ENCODE data around the gene ARHGEF11. TPM values are rescaled to one million over a fixed set of nuclear protein-coding genes. Genes with fewer than 3 reads are reported as not detected.

The ARHGEF11 gene
- total RNA-seq, 1 experiment from 2014 or later: 41.1 TPM

- Histone ChIP-seq H3K4ac (ENCODE audit: low read depth, low read length) (no peak overlapping the region), H4K5ac (ENCODE audit: insufficient read length, low read depth, low read length) (no peak overlapping the region), H3K23me2 (ENCODE audit: insufficient read length, low read depth, low read length, poor library complexity, severe bottlenecking) (no peaks in the 10 kb centered on the region), H3K14ac (ENCODE audit: insufficient read depth, low read length) (no peak overlapping the region), H4K8ac (replicated peaks; ENCODE audit: insufficient read length, low read depth, low read length) (no peak overlapping the region), H3K4me1 (ENCODE audit: insufficient read depth, low read length) (no peaks in the 10 kb centered on the region), H3K9me3 (ENCODE audit: control insufficient read depth, low read depth, low read length) (no peaks in the 10 kb centered on the region), H2AFZ (ENCODE audit: low read length) (no peak overlapping the region), H3K27me3 (ENCODE audit: insufficient read depth, low read length) (no peaks in the 10 kb centered on the region), H2BK12ac (ENCODE audit: insufficient read length, low read depth, low read length) (no peak overlapping the region), H3K23ac (ENCODE audit: insufficient read length, low read depth, low read length) (no peak overlapping the region), H3K79me2 (ENCODE audit: insufficient read depth, low read length) (no peaks in the 10 kb centered on the region), H2AK5ac (ENCODE audit: insufficient read length, low read length) (no peak overlapping the region), H3K79me1 (ENCODE audit: insufficient read depth, low read depth, low read length, poor library complexity, severe bottlenecking) (no peaks in the 10 kb centered on the region), H3K18ac (ENCODE audit: insufficient read length, low read depth, low read length) (no peak overlapping the region), H2BK5ac (ENCODE audit: insufficient read length, low read length) (no peak overlapping the region), H3K27ac (ENCODE audit: insufficient read length, low read depth, low read length) (no peak overlapping the region), H3K56ac (ENCODE audit: insufficient read length, low read depth, low read length) (no peak overlapping the region), H3K9ac (ENCODE audit: extremely low read depth, insufficient read length, low read length) (no peak overlapping the region), H2BK120ac (ENCODE audit: low read depth, low read length, poor library complexity, severe bottlenecking) (no peak overlapping the region), H4K91ac (ENCODE audit: insufficient read length, low read depth, low read length) (no peak overlapping the region), H2BK15ac (ENCODE audit: low read depth, low read length) (no peak overlapping the region), H3T11ph (ENCODE audit: low read length) (no peak overlapping the region), H3K4me2 (ENCODE audit: insufficient read depth, insufficient read length, low read length) (no peak overlapping the region), H4K20me1 (ENCODE audit: control insufficient read depth, insufficient read depth, insufficient read length) (no peaks in the 10 kb centered on the region), H2BK20ac (ENCODE audit: low read depth, low read length, poor library complexity, severe bottlenecking) (no peak overlapping the region)
- no CpG with 5 or more reads among the region's 10 CpGs for WGBS (ENCODE audit: extremely low coverage, insufficient read length, low lambda C conversion rate)
- no peak for DNase-seq
- no peak overlapping the region; a peak in 1 of 7 replicates for H3K27ac Mint-ChIP-seq
- H3K4me1 Mint-ChIP-seq: peaks cover 0 to 3% of the 10 kb centered on the region in 2 experiments; a peak in 1 of 4 replicates
- H3K9me3 Mint-ChIP-seq: no peaks in the 10 kb centered on the region
- H3K4me3 Mint-ChIP-seq: no peak overlapping the region
- TF ChIP-seq, protein P1, sequence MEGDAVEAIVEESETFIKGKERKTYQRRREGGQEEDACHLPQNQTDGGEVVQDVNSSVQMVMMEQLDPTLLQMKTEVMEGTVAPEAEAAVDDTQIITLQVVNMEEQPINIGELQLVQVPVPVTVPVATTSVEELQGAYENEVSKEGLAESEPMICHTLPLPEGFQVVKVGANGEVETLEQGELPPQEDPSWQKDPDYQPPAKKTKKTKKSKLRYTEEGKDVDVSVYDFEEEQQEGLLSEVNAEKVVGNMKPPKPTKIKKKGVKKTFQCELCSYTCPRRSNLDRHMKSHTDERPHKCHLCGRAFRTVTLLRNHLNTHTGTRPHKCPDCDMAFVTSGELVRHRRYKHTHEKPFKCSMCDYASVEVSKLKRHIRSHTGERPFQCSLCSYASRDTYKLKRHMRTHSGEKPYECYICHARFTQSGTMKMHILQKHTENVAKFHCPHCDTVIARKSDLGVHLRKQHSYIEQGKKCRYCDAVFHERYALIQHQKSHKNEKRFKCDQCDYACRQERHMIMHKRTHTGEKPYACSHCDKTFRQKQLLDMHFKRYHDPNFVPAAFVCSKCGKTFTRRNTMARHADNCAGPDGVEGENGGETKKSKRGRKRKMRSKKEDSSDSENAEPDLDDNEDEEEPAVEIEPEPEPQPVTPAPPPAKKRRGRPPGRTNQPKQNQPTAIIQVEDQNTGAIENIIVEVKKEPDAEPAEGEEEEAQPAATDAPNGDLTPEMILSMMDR (conservative IDR thresholded peaks at IDR 0.05): no peak
- H3K36me3 Mint-ChIP-seq (ENCODE audit: insufficient read depth in 1 of 3, low read depth in 3 of 3): peaks cover 29 to 86% (median 79%) of the 10 kb centered on the region in 3 experiments; a peak in 6 of 7 replicates
- no peaks in the 10 kb centered on the region for H3K27me3 Mint-ChIP-seq (ENCODE audit: low read depth)
These were observed 89.2 kb downstream of the ARHGEF11 start for GRCh38 chr1:156956333-156956732.

Measured in H9 (cell line).